SK-MEL-5 (cell line): ENCODE measurements around the gene RAMP2. TPM values are rescaled to one million over a fixed set of nuclear protein-coding genes. Genes with fewer than 3 reads are reported as not detected.

Experiments used
- DNase-seq: peaks from one replicate; pipeline ENCODE4 v3.0.0-alpha.2; 2016; ENCODE audit warnings: low read depth, low spot score
- in situ Hi-C: cut with HindIII; loops from 2 replicates; pipeline ENCODE4 v1.10.0; 2016; ENCODE audit warnings: low sequenced_read_pairs, high pct_unique_total_duplicates, low pct_unique_long_range_greater_than_20kb
- total RNA-seq: library from RNA; depleted of rRNA; stranded (reverse); fragments of >200 nt; shearing (Covaris generic); gene quantifications from 2 replicates; pipeline ENCODE4 v1.2.3, GENCODE V29; 2014

Gene RAMP2
- total RNA-seq, 1 experiment from 2014 or later: not detected

- in situ Hi-C loops: no loop called here
Observed at GRCh38 chr17:42783062-42783790, 22.2 kb downstream of the RAMP2 start.

GRCh38 chr17:42783791-42784138 lies 22.7 kb downstream of the RAMP2 start:
- in situ Hi-C loops: no loop called here
- DNase-seq: no peak

More at GRCh38 chr17:42783062-42783790, 22.2 kb downstream of the RAMP2 start:
- DNase-seq: no peak

GRCh38 chr17:42784409-42784808 lies 23.4 kb downstream of the RAMP2 start:
- no peak for DNase-seq
- in situ Hi-C loops: no loop called here

GRCh38 chr17:42784811-42785592 lies 24.0 kb downstream of the RAMP2 start:
- in situ Hi-C loops: no loop called here
- no peak for DNase-seq

GRCh38 chr17:42787266-42787665 lies 26.2 kb downstream of the RAMP2 start:
- no peak for DNase-seq

GRCh38 chr17:42791948-42792347 lies 30.9 kb downstream of the RAMP2 start:
- in situ Hi-C loops: no loop called here

More at GRCh38 chr17:42787266-42787665, 26.2 kb downstream of the RAMP2 start:
- in situ Hi-C loops: no loop called here

GRCh38 chr17:42792545-42792944 lies 31.5 kb downstream of the RAMP2 start:
- in situ Hi-C loops: no loop called here
- no peak for DNase-seq

More at GRCh38 chr17:42791948-42792347, 30.9 kb downstream of the RAMP2 start:
- no peak for DNase-seq

- in situ Hi-C loops: no loop called here
- no peak for DNase-seq
Observed at GRCh38 chr17:42795061-42795460, 34.0 kb downstream of the RAMP2 start.

GRCh38 chr17:42795465-42795864 lies 34.4 kb downstream of the RAMP2 start:
- in situ Hi-C loops: no loop called here
- no peak for DNase-seq

GRCh38 chr17:42796066-42796758 lies 35.2 kb downstream of the RAMP2 start:
- DNase-seq: no peak
- in situ Hi-C loops: no loop called here

GRCh38 chr17:42797067-42798007 lies 36.3 kb downstream of the RAMP2 start:
- DNase-seq: no peak
- in situ Hi-C loops: no loop called here

- no peak for DNase-seq
- in situ Hi-C loops: no loop called here
Observed at GRCh38 chr17:42798011-42798382, 37.0 kb downstream of the RAMP2 start.

- peak; percentile 91 for DNase-seq
- in situ Hi-C loops: no loop called here
Observed at GRCh38 chr17:42798383-42799380, 37.7 kb downstream of the RAMP2 start, which contains the start of the genes CNTD1 and COA3. TSS of gene CNTD1 (plus strand) at chr17:42798861. CDS start at chr17:42799068, 207 bp downstream. TSS of gene COA3 (minus strand) at chr17:42798704. CDS start at chr17:42798681, 23 bp downstream.

GRCh38 chr17:42803074-42803883 lies 42.3 kb downstream of the RAMP2 start:
- in situ Hi-C loops: no loop called here
- no peak for DNase-seq

GRCh38 chr17:42804918-42805367 lies 43.9 kb downstream of the RAMP2 start:
- DNase-seq: peak; percentile 59
- in situ Hi-C loops: no loop called here
